GM23248 (cell line): Measurements from ENCODE around the gene TUBAL3.

ENCODE experiments used
- EZH2 ChIP-seq: fragments of 200-600 bp; sonication (generic); IDR thresholded peaks from 2 replicates; pipeline ENCODE4 v1.6.1; 2018; ENCODE audit warnings: antibody characterized with exemption, mild to moderate bottlenecking; ENCODE audit not compliant: insufficient read depth, poor library complexity, severe bottlenecking
- EZH2phosphoT487 ChIP-seq: fragments of 200-600 bp; sonication (generic); IDR thresholded peaks from 2 replicates; pipeline ENCODE4 v1.6.1; 2018; ENCODE audit warnings: antibody characterized with exemption, moderate library complexity, mild to moderate bottlenecking, low read depth; ENCODE audit not compliant: insufficient read depth

GRCh38 chr10:5443429-5443828 lies 38.8 kb upstream of the TUBAL3 start:
- TF ChIP-seq EZH2 = no peak
- no peak for TF ChIP-seq EZH2phosphoT487
